HG02678 (cell line): ENCODE data around the gene GALNT2.

Experiments used
- ATAC-seq: cut with Tn5 transposase; IDR thresholded peaks from one replicate; pipeline ENCODE4 v1.9.1; 2021; ENCODE audit warnings: mild to moderate bottlenecking, moderate library complexity; ENCODE audit not compliant: unreplicated experiment

Gene GALNT2

GRCh38 chr1:230222678-230223077, 155.6 kb downstream of the GALNT2 start:
- no peak for ATAC-seq

DNA sequence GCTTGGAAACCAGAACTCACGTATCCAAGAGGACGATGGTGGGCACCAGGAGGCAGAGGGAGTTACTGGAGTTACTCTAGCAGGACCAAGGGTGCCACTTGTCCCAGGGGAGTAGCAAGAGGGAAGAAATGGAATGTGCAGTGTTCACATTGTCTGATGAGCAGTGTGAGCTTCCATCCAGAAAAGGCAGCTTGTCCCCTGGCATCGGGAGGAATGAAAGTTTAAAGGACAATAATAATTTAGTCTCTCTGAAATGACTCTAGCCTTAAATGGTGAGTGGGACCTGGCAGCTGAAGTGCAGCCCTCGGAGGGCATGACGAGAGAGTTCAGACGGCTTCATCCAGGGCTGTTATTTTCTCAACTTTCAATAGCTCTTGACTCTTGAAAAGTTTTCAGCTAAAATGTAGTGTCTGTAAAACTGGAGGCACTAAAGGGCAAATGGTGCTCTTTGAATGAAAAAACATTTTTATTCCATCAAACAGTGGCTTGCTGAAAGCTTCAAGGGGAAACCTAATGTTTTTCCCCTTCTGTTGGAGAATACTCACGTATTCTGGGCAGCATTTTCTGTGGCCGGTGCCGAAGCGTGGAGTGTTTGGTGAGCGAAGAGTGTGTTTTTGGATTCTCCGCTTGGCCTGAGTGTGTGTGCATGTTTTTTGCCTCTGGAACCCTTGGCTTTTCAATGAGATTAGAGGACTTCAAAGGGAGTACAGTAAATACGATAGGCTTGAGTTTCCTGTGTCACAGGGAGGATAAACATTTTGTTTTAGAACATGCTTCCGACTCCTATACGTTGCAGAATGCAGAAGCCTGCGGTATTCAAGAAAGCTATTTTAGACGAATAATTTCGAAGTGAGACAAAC, 157.3 kb downstream of the GALNT2 start:
- ATAC-seq, result no peak

DNA sequence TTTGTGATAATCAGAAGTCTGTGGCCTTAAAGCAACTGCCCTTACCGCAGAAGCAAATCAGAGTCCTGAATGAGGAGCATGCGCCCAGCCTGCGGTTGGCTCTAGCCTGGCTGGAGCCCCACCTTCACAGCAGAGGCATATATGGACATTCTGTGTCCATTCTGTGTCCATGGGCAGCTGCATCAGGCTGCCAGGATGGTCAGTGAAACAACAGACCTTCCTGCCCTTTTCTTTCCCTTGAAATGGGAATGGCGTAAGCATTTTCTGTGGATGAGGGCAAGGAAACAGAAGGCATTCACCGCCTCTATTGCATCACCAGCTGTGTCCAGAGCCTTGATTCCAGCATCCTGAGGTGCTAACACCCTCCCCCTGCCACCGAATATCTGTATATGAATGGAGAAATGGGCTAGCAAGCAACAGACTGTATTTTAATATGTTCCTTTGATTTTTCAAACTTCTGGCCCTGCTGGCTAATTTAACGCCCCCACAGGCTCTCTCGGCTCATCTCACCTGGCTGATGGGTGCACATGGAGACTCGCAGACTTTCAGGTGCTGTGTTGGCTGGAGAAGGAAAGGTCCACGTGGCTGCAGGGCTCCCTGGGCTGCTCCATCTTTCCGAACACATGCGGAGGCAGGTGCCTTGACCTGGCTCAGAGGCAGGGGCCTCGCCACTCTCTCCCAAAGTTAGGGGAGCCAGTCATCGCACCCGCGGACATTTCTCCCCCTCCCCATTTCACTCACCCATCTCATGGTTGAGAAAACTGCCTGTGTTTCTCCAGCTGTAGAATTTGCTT, 159.2 kb downstream of the GALNT2 start:
- no peak for ATAC-seq

- ATAC-seq, result no peak
Measured at GRCh38 chr1:230226814-230227213, 159.8 kb downstream of the GALNT2 start.

DNA sequence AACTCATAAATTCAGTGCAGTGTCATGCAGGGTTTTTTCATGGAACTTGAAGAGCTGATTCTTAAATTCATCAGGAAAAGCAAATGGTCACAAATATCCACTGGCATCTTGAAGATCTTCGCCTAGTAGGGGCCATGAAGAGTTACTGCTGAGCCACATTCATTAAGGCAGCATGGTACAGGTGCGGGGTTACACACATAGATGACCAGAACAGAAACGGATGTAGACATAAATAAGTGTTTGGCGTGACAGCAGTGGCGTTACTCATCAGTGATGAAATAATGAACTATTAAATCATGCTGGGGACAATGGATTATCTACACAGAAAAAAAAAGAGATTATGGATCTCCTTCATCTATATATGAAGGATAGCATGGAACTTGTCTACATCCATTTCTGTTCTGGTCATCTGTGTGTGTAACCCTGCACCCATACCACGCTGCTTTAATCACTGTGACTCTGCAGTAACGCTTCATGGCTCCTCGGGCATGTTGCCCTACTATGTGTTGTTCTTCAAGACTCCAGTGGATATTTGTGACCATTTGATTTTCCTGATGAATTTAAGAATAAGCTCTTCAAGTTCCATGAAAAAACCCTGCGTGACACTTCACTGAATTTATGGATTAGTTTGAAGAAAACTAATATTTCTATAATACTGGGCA, 161.3 kb downstream of the GALNT2 start:
- ATAC-seq, result no peak

GRCh38 chr1:230230273-230230672, 163.2 kb downstream of the GALNT2 start:
- ATAC-seq, result no peak

DNA sequence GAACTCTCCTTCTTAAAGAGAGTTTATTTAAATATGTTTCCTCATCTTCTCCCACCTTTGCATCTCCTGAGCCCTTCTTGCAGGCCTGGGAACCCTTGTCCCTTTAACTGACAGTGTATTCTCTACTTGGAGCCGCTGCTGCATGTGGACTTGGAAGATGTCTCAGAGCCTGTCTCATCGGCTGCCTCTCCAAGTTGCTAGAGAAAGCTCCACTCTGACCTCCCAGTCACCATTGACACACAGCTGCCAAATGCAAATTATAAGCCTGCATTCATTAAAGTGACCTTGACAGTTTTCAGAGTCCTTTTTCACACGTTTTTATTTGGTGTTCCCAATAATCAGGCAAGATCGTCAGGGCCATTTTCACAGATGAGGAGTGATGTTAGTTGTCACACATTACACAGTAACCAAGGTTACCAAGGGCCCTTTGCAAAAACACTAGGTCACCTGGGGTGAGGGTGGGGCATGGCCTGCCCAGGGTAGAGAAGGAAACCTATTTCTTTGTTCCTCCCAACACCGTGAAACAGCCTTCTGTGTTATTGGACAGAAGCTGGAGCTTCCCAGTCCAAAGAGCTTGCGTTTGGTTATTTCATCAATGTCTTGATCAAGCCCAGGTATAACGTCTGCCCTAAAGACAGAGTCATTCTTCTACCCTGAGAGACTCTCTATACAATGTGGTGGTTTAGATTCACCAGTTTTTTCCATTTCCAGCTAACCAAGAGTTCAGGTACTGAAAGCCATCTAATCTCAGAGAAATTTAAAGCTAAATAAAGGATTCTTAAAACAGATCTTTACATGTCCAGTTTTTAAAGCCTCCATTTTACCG, 164.1 kb downstream of the GALNT2 start:
- no peak for ATAC-seq

GRCh38 chr1:230231774-230232145, 164.7 kb downstream of the GALNT2 start:
- no peak for ATAC-seq

DNA sequence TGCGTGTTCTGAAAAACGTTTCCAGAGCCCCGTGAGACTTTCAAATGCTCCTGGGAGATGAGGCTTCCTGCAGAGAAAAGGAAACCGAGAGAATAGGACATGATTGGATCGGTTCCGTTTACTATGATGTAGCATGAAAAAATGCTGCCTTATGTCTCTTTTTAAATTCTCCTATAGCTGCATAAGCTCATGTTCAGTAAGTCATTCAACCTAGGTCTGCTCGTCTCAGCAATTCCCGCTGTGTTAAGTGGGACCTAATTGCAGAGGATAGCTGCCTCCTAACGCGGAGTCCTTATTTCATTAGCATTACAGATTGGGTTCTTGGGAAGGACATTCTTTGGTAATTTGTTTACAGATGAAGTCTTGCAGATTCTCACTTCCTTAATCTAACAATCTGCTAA, 165.3 kb downstream of the GALNT2 start:
- no peak for ATAC-seq

GRCh38 chr1:230233786-230234185, 166.7 kb downstream of the GALNT2 start:
- ATAC-seq, result no peak

DNA sequence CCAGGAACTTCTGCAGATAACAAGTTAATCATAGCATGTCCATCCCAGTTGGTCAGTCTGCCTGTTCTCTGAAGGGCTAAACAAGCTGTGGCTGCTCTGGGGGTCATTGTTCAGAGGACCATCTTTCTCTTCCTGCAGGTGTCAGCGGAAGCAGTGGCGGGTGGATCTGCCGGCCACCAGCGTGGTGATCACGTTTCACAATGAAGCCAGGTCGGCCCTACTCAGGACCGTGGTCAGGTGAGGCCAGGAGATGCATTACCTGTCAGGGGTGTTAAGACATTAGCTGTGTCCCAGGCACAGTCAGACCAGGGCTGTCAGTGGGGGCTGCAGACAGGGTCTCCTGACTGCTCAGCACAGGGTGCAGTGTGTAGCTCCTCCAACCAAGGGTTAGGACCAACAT, 168.8 kb downstream of the GALNT2 start:
- ATAC-seq, result no peak

DNA sequence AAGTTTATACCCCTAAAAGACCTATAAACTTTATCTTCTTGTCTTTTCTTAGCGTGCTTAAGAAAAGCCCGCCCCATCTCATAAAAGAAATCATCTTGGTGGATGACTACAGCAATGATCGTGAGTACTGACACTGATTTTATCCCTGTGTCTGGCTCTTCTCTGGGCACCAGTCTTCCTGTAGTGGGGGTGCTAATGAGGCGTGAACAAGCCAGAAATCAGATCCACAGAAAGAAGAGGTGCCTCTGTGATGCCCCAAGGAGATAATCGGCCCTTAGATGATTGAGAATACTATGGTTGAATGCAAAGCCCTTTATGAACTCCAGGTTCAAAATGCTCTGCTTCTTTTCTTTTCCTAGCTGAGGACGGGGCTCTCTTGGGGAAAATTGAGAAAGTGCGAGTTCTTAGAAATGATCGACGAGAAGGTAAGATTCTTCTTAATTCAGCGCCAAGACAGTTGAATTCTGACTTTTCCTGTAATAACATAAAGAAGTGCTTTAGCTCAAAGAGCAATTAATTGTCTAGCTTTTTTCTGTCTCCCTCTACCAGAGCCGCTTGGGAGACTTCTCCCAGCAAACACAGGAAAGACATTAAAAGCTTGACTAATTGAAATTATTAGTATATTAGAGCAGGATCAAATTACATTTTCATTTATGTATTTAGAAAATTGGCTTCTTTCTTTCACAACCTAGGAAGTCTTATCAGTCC, 169.4 kb downstream of the GALNT2 start:
- no peak for ATAC-seq

DNA sequence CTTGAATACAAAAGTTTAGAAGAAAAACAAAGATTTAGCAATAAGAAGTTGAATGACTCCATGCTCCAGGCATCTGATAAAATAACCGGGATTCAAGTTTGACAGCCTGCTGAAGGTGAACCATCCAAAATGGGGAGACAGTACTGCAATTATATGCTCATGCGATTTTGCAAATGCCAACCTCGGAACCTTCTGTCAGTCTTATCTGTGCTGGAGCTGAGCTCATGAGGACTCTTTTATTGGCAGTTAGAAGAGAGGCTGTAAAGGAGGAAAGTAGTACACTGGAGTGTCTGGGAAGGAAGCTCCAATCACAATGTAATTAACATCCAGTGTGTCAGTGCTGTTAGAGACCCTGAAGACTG, 170.0 kb downstream of the GALNT2 start:
- no peak for ATAC-seq

GRCh38 chr1:230237805-230238204, 170.8 kb downstream of the GALNT2 start:
- ATAC-seq, result no peak

DNA sequence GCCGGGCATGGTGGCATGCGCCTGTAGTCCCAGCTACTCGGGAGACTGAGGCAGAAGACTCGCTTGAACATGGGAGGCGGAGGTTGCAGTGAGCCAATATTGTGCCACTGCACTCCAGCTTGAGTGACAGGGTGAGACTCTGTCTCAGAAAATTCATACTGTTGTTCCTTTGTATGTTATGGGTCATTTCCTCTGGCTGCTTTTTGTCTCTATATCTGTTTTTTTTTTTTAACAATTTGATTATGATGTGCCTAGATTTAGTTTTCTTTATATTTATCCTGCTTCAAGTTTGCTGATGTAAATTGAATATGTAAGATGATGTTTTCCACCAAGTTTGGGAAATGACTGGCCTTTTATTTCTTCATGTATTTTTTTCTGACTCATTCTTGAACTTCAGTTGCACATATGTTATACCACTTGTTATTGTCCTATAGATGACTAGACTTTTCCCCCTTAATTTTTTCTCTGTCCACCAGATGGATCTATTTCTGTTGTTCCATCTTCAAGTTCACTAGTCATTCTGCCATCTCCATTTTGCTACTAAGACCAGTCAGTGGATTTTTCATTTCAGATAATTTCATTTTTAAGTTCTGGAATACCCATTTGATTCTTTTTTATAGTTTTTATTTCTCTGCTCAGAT, 173.5 kb downstream of the GALNT2 start:
- no peak for ATAC-seq

- no peak for ATAC-seq
Measured at GRCh38 chr1:230242326-230242725, 175.3 kb downstream of the GALNT2 start.

DNA sequence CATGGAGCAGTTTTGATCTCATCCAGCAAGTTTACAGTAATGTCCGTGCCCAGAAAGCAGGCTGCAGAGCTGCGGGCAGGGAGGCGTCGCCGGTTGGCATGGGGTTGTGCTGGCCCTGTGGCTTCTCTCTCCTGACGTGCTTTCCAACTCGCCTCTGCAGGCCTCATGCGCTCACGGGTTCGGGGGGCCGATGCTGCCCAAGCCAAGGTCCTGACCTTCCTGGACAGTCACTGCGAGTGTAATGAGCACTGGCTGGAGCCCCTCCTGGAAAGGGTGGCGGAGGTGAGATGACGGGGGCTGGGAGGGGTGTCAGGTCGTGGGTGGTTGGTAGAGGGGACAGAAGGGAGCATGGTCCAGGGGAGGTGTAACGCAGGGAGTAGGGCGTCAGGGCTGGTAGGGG, 176.1 kb downstream of the GALNT2 start:
- no peak for ATAC-seq

DNA sequence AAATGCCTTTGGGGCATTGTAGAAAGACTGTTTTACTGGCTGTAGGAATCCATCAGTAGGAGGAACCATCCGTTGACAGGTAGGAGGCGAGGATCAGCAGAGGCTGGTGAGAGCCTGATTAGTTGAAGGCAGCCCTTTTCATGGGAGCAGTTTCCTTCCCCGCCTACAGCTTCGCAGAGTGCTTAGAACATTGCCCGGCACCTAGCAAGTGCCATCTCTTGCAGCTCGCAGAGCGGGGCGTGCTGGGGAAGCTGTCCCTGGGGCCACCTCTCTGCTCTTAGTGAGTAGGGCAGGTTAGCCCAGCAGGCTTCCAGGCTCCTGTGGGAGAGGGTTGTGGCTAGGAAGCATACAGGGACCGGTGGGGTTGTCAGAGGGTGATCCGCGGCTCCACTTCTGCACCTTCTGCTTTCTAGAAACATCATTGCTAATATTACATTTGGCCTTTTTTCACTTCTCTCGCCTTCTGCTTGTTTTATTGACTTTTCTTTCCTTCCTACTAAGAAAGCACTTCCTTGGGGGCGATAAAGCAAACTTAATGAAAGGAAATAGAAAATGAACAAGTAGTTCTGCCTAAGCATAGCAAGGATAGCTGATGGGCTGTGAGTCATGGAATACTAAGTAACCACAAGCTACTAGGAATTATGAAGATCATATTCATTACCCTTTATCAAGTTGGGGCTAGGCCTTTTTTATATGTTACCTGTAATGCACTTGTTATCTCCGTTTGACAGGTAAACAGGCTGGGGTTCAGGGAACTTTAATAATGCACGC, 176.7 kb downstream of the GALNT2 start:
- ATAC-seq, result no peak

DNA sequence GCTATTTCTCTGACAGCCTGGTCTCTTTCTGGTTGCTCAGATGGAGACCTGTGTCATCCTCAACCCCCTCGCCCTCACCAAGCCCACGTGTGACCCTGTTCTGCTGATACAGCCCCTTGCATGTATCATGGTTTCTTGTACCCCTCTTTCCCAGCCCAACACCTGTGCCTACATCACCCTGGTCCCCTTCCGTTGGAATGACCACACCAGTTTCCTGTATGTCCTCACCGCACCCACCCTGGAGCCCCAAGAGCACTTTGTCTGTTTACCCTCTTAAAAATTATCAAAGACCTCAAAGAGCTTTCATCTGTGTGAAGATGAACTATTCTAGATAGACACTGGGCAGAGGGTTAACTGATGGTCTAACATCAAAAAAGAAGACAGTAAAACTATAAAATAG, 179.5 kb downstream of the GALNT2 start:
- no peak for ATAC-seq
